Stomach smooth muscle (tissue), 2 donors: Measurements from ENCODE around the gene LIG1.

Experiments used
- H3K27ac ChIP-seq: one replicate; pipeline ENCODE4 v1.7.0; 2013; ENCODE audit warnings: mild to moderate bottlenecking, low read length, inconsistent platforms
- H3K27me3 ChIP-seq, 2 donors: one replicate each; pipeline ENCODE4 v1.7.0; 2013; ENCODE audit warnings: low read length in 2 of 2; ENCODE audit not compliant: insufficient read depth in 2 of 2, control insufficient read depth in 1 of 2
- H3K36me3 ChIP-seq, 2 donors: one replicate each; pipeline ENCODE4 v1.7.0; 2013; ENCODE audit warnings: low read length in 2 of 2; ENCODE audit not compliant: control insufficient read depth in 2 of 2, insufficient read depth in 2 of 2
- H3K4me1 ChIP-seq: one replicate; pipeline ENCODE4 v1.7.0; 2013; ENCODE audit warnings: low read length; ENCODE audit not compliant: control insufficient read depth, insufficient read depth
- H3K4me3 ChIP-seq, 2 donors: one replicate each; pipeline ENCODE4 v1.7.0; 2013; ENCODE audit warnings: low read length in 2 of 2
- H3K9ac ChIP-seq, 2 donors: one replicate each; pipeline ENCODE4 v1.7.0; 2013; ENCODE audit warnings: low read length in 2 of 2, mild to moderate bottlenecking in 1 of 2
- H3K9me3 ChIP-seq, 2 donors: one replicate each; pipeline ENCODE4 v1.7.0; 2013; ENCODE audit warnings: low read length in 2 of 2; ENCODE audit not compliant: control insufficient read depth in 2 of 2
- donor health status: healthy.
- donor health status: Pancreatic carcinoma.

LIG1 gene

GRCh38 chr19:48196321-48196763 is 26.2 kb upstream of the LIG1 start:
- H3K27me3 ChIP-seq: no peaks in the 10 kb centered on the region
- H3K27ac ChIP-seq: no peak overlapping the region
- H3K9ac ChIP-seq: no peak overlapping the region
- H3K4me1 ChIP-seq: peaks cover 4% of the 10 kb centered on the region
- H3K4me3 ChIP-seq: no peak overlapping the region
- H3K36me3 ChIP-seq: peaks cover 3 to 6% of the 10 kb centered on the region in 2 donors
- H3K9me3 ChIP-seq: no peaks in the 10 kb centered on the region

GRCh38 chr19:48194844-48195830 is 25.0 kb upstream of the LIG1 start:
- Histone ChIP-seq H3K9me3 (no peaks in the 10 kb centered on the region), H3K4me1 (peaks cover 4% of the 10 kb centered on the region), H3K4me3 (no peak overlapping the region), H3K36me3 (peaks cover 3 to 6% of the 10 kb centered on the region in 2 donors), H3K27ac (no peak overlapping the region), H3K9ac (no peak overlapping the region), H3K27me3 (no peaks in the 10 kb centered on the region)

- Histone ChIP-seq H3K36me3 (peaks cover 3 to 6% of the 10 kb centered on the region in 2 donors), H3K4me1 (peaks cover 4% of the 10 kb centered on the region), H3K4me3 (no peak overlapping the region), H3K9me3 (no peaks in the 10 kb centered on the region), H3K9ac (no peak overlapping the region), H3K27ac (no peak overlapping the region), H3K27me3 (no peaks in the 10 kb centered on the region)
Observed at GRCh38 chr19:48194041-48194843, 24.1 kb upstream of the LIG1 start.

- Histone ChIP-seq H3K27me3 (no peaks in the 10 kb centered on the region), H3K27ac (no peak overlapping the region), H3K4me3 (no peak overlapping the region), H3K36me3 (peaks cover 3 to 9% of the 10 kb centered on the region in 2 donors), H3K4me1 (peaks cover 4% of the 10 kb centered on the region), H3K9ac (no peak overlapping the region), H3K9me3 (no peaks in the 10 kb centered on the region)
Observed at GRCh38 chr19:48192750-48193149, 22.6 kb upstream of the LIG1 start.

- no peaks in the 10 kb centered on the region for H3K4me1 ChIP-seq
- peaks cover 3 to 9% of the 10 kb centered on the region in 2 donors for H3K36me3 ChIP-seq
- H3K27ac ChIP-seq: no peak overlapping the region
- H3K4me3 ChIP-seq: no peak overlapping the region
- no peak overlapping the region for H3K9ac ChIP-seq
- no peaks in the 10 kb centered on the region for H3K9me3 ChIP-seq
- H3K27me3 ChIP-seq: no peaks in the 10 kb centered on the region
Observed at GRCh38 chr19:48190885-48191284, 20.7 kb upstream of the LIG1 start.

GRCh38 chr19:48190288-48190884 is 20.2 kb upstream of the LIG1 start:
- H3K27ac ChIP-seq: no peak overlapping the region
- no peaks in the 10 kb centered on the region for H3K9me3 ChIP-seq
- no peak overlapping the region for H3K4me3 ChIP-seq
- peaks cover 3 to 9% of the 10 kb centered on the region in 2 donors for H3K36me3 ChIP-seq
- H3K9ac ChIP-seq: no peak overlapping the region
- no peaks in the 10 kb centered on the region for H3K4me1 ChIP-seq
- H3K27me3 ChIP-seq: no peaks in the 10 kb centered on the region

GRCh38 chr19:48186541-48186991 is 16.4 kb upstream of the LIG1 start:
- H3K36me3 ChIP-seq: peaks cover 0 to 3% of the 10 kb centered on the region in 2 donors

GRCh38 chr19:48186015-48186414 is 15.9 kb upstream of the LIG1 start:
- H3K9ac ChIP-seq: no peak overlapping the region
- H3K4me3 ChIP-seq: no peak overlapping the region
- no peaks in the 10 kb centered on the region for H3K27me3 ChIP-seq
- H3K36me3 ChIP-seq: peaks cover 0 to 2% of the 10 kb centered on the region in 2 donors
- peaks cover 0 to 8% of the 10 kb centered on the region in 2 donors for H3K9me3 ChIP-seq
- H3K4me1 ChIP-seq: no peaks in the 10 kb centered on the region
- no peak overlapping the region for H3K27ac ChIP-seq

More at GRCh38 chr19:48186541-48186991, 16.4 kb upstream of the LIG1 start:
- no peaks in the 10 kb centered on the region for H3K4me1 ChIP-seq
- H3K9me3 ChIP-seq: peaks cover 0 to 3% of the 10 kb centered on the region in 2 donors
- no peaks in the 10 kb centered on the region for H3K27me3 ChIP-seq
- no peak overlapping the region for H3K4me3 ChIP-seq
- no peak overlapping the region for H3K27ac ChIP-seq
- H3K9ac ChIP-seq: no peak overlapping the region

- H3K27me3 ChIP-seq: no peaks in the 10 kb centered on the region
- peaks cover 0 to 9% of the 10 kb centered on the region in 2 donors for H3K9me3 ChIP-seq
- H3K4me3 ChIP-seq: no peak overlapping the region
- no peak overlapping the region for H3K9ac ChIP-seq
- no peak overlapping the region for H3K27ac ChIP-seq
- H3K4me1 ChIP-seq: no peaks in the 10 kb centered on the region
- H3K36me3 ChIP-seq: peaks cover 0 to 4% of the 10 kb centered on the region in 2 donors
Observed at GRCh38 chr19:48183356-48183755, 13.2 kb upstream of the LIG1 start.

GRCh38 chr19:48182434-48182833 is 12.3 kb upstream of the LIG1 start:
- peaks cover 0 to 4% of the 10 kb centered on the region in 2 donors for H3K36me3 ChIP-seq
- H3K9ac ChIP-seq: no peak overlapping the region
- H3K4me1 ChIP-seq: no peaks in the 10 kb centered on the region
- H3K27me3 ChIP-seq: no peaks in the 10 kb centered on the region
- no peak overlapping the region for H3K4me3 ChIP-seq
- peaks cover 0 to 9% of the 10 kb centered on the region in 2 donors for H3K9me3 ChIP-seq
- H3K27ac ChIP-seq: no peak overlapping the region
